PFSK-1 (cell line): Measurements from ENCODE around the gene UGT1A6.

Source experiments
- POLR2AphosphoS5 ChIP-seq: IDR thresholded peaks from 2 replicates; pipeline ENCODE4 v1.6.1; 2012; ENCODE audit warnings: low read depth, mild to moderate bottlenecking, control low read depth, low read length, moderate library complexity
- REST ChIP-seq, 2 experiments: IDR thresholded peaks; 2 replicates each; pipeline versions ENCODE4 v1.6.1 to v1.8.0; 2011 to 2012; ENCODE audit warnings: low read depth in 2 of 2, low read length in 2 of 2, control low read depth in 1 of 2, inconsistent platforms in 1 of 2, mild to moderate bottlenecking in 1 of 2, moderate library complexity in 1 of 2; ENCODE audit not compliant: insufficient read depth in 1 of 2
- SIN3A ChIP-seq: IDR thresholded peaks from 2 replicates; pipeline ENCODE4 v1.6.1; 2012; ENCODE audit warnings: mild to moderate bottlenecking, low read length, moderate library complexity, borderline replicate concordance; ENCODE audit not compliant: insufficient read depth

GRCh38 chr2:233791883-233792329 lies 99.2 kb downstream of the UGT1A6 start:
- TF ChIP-seq POLR2AphosphoS5, result no peak
- TF ChIP-seq REST (IDR thresholded peaks at IDR 0.05; ENCODE audit: insufficient read depth in 1 of 2, low read depth in 2 of 2, low read length in 2 of 2), result no peak
- no peak for TF ChIP-seq SIN3A
